Vagina (tissue), 2 donors: ENCODE measurements around the gene LHPP. TPM values are rescaled to one million over a fixed set of nuclear protein-coding genes. Genes with fewer than 3 reads are reported as not detected.

ENCODE experiments used
- DNase-seq, 2 donors: peaks; one replicate each; pipeline ENCODE4 v3.0.0-alpha.2; 2017; ENCODE audit errors: extremely low spot score in 2 of 2
- H3K27ac ChIP-seq: fragments of 200-600 bp; sonication (generic); one replicate; pipeline ENCODE4 v1.5.1; 2019
- H3K27me3 ChIP-seq: fragments of 200-600 bp; sonication (generic); one replicate; pipeline ENCODE4 v1.5.1; 2019
- H3K36me3 ChIP-seq, 2 donors: fragments of 200-600 bp; sonication (generic); one replicate each; pipeline ENCODE4 v1.5.1; 2017 to 2019
- H3K4me1 ChIP-seq: fragments of 200-600 bp; sonication (generic); one replicate; pipeline ENCODE4 v1.5.1; 2019
- H3K4me3 ChIP-seq, 2 donors: fragments of 200-600 bp; sonication (generic); 1 replicate in 1 of 2; 2 replicates in 1 of 2; pipeline ENCODE4 v1.5.1; 2016 to 2019
- H3K9me3 ChIP-seq: fragments of 200-600 bp; sonication (generic); one replicate; pipeline ENCODE4 v1.5.1; 2019
- POLR2A ChIP-seq, 2 donors: fragments of 450-650 bp; IDR thresholded peaks; one replicate each; pipeline ENCODE4 v1.6.1; 2017; ENCODE audit warnings: antibody characterized with exemption in 2 of 2, mild to moderate bottlenecking in 2 of 2, moderate library complexity in 2 of 2
- POLR2AphosphoS5 ChIP-seq, 2 donors: sonication (generic); formaldehyde crosslinking; IDR thresholded peaks; one replicate each; pipeline ENCODE4 v1.9.0; 2017; ENCODE audit warnings: antibody characterized with exemption in 2 of 2, mild to moderate bottlenecking in 2 of 2, low read depth in 1 of 2; ENCODE audit not compliant: insufficient read depth in 1 of 2
- intact Hi-C: fragments of 100-400 bp; cut with DNase I; formaldehyde crosslinking; loops from one replicate; pipeline ENCODE4 v1.15.1; 2023
- total RNA-seq: library from RNA; depleted of rRNA; stranded (reverse); fragments of >200 nt; gene quantifications from one replicate; pipeline ENCODE4 v1.2.3, GENCODE V29; 2016
- TF ChIP-seq, protein P1 (sequence below), 3 experiments: fragments of 450-650 bp in 2 of 3; fragments of 200-600 bp in 1 of 3; sonication (generic) in 1 of 3; IDR thresholded peaks; one replicate each; pipeline ENCODE4 v1.5.1; 2017 to 2019; ENCODE audit warnings: antibody characterized with exemption in 3 of 3, mild to moderate bottlenecking in 2 of 3, moderate library complexity in 2 of 3

LHPP gene
- total RNA-seq, 1 donor from 2014 or later: 20.1 TPM

DNA sequence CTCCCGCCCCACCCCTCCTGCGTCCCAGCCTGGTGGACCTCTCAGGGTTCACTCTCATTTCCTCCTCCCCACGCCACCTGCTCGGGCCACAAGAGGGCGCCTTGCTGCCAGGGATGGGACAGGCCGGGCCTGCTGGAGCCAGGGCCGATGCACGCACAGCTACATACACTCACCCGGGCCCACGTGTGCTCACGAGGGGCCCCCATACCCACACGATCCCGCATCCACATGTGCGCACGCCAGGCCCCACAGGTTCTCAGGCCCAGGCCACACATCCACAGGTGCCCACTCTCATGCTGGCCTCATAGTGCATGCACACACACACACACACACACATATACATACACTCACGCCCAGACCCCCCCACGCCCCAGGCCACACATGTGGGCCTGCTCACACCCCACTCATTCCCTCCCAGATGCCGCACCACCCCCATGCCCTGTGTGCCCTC is 68.6 kb downstream of the LHPP start:
- no peak overlapping the region for H3K27ac ChIP-seq
- intact Hi-C loops: loop anchor here (10.0 kb wide), 1 partner anchor 295 kb away; no protein-coding TSS in a partner anchor
- H3K36me3 ChIP-seq: no peaks in the 10 kb centered on the region
- no peaks in the 10 kb centered on the region for H3K9me3 ChIP-seq
- no peaks in the 10 kb centered on the region for H3K27me3 ChIP-seq
- DNase-seq: no peak
- TF ChIP-seq POLR2AphosphoS5 (IDR thresholded peaks at IDR 0.05; ENCODE audit: insufficient read depth in 1 of 2, low read depth in 1 of 2) (peak in 1 of 2 donors; percentile 40), POLR2A (IDR thresholded peaks at IDR 0.05) (no peak)
- TF ChIP-seq, protein P1, sequence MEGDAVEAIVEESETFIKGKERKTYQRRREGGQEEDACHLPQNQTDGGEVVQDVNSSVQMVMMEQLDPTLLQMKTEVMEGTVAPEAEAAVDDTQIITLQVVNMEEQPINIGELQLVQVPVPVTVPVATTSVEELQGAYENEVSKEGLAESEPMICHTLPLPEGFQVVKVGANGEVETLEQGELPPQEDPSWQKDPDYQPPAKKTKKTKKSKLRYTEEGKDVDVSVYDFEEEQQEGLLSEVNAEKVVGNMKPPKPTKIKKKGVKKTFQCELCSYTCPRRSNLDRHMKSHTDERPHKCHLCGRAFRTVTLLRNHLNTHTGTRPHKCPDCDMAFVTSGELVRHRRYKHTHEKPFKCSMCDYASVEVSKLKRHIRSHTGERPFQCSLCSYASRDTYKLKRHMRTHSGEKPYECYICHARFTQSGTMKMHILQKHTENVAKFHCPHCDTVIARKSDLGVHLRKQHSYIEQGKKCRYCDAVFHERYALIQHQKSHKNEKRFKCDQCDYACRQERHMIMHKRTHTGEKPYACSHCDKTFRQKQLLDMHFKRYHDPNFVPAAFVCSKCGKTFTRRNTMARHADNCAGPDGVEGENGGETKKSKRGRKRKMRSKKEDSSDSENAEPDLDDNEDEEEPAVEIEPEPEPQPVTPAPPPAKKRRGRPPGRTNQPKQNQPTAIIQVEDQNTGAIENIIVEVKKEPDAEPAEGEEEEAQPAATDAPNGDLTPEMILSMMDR (IDR thresholded peaks at IDR 0.05): peak; percentile 43 to 91 (median 82)
- no peak overlapping the region for H3K4me3 ChIP-seq
- peaks cover 19% of the 10 kb centered on the region for H3K4me1 ChIP-seq

DNA sequence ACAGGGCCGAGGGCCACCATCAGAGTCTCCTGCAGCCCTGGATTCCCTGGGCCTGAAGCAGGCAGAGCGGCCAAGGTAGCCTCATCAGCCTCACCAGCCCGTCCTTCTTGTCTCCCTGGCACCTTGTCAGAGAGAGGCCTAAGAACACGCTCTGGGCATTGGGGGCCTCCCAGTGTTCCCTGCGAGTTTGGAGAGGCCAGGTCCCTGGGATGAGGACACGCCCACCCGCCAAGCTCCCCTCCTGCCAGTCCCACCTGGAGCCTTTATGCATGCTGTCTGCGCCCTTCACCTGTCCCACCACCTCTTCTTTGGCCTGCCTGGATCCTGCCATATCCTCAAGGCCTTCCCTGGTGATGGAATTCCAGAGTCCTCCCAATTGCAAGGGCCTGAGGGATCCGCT is 69.2 kb downstream of the LHPP start:
- no peaks in the 10 kb centered on the region for H3K36me3 ChIP-seq
- H3K27ac ChIP-seq: no peak overlapping the region
- no peak overlapping the region for H3K4me3 ChIP-seq
- TF ChIP-seq POLR2A (IDR thresholded peaks at IDR 0.05) (no peak), POLR2AphosphoS5 (IDR thresholded peaks at IDR 0.05; ENCODE audit: insufficient read depth in 1 of 2, low read depth in 1 of 2) (no peak)
- TF ChIP-seq, protein P1 (IDR thresholded peaks at IDR 0.05): no peak
- no peaks in the 10 kb centered on the region for H3K27me3 ChIP-seq
- intact Hi-C loops: loop anchor here (10.0 kb wide), 1 partner anchor 294 kb away; no protein-coding TSS in a partner anchor
- H3K9me3 ChIP-seq: no peaks in the 10 kb centered on the region
- DNase-seq: no peak
- H3K4me1 ChIP-seq: peaks cover 13% of the 10 kb centered on the region

DNA sequence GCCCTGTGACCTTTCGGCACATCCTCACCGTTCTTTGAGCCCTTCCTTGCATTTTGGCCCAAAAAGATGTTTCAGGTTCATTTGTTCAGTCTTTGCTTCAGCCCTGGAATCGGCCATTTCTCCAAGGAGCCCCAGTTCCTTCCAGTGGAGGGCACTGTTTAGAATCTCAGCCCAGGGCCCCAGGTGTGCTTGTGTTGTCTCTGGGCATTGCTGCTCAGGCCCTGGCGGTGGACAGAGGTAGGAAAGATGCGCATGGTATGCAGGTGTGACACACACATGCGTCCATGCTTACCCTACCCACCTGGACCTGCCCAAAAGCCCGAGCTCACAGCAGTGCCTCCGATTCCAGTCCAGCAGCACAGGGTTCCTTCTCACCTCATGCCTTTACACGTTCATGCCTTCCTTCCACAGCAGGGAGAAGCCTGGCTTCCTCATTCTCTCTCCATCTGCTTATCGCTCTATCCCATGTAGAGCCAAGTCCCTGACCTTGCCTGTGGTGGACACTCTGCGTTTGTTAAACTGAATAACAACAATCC is 70.6 kb downstream of the LHPP start:
- H3K4me1 ChIP-seq: peaks cover 10% of the 10 kb centered on the region
- intact Hi-C loops: loop anchor here (10.0 kb wide), 1 partner anchor 293 kb away; no protein-coding TSS in a partner anchor
- no peaks in the 10 kb centered on the region for H3K27me3 ChIP-seq

DNA sequence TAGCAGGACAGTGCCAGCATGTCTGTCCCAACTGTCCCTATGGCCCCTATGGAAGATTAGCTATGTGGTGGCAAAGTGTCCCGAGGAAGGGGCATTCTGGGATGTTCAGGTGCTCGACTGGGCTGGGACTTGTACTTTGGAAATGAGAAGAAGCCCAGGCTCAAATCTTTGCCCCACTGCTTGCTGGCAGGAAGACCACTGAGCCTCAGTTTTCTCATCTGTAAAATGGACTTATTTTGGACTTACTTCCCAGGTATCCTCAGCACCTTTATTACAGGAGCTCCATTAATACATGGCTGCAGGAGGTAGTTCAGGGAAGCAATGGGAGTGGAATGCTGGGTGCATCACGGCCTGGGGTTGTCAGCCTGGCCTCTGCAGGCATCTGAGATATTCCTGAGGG is 71.2 kb downstream of the LHPP start:
- H3K4me3 ChIP-seq: no peak overlapping the region
- peaks cover 10% of the 10 kb centered on the region for H3K4me1 ChIP-seq
- no peaks in the 10 kb centered on the region for H3K27me3 ChIP-seq
- H3K36me3 ChIP-seq: no peaks in the 10 kb centered on the region
- no peak overlapping the region for H3K27ac ChIP-seq
- no peak for DNase-seq
- intact Hi-C loops: loop anchor here (10.0 kb wide), 1 partner anchor 292 kb away; no protein-coding TSS in a partner anchor
- no peaks in the 10 kb centered on the region for H3K9me3 ChIP-seq
- TF ChIP-seq, protein P1 (IDR thresholded peaks at IDR 0.05): no peak
- no peak for TF ChIP-seq POLR2A (IDR thresholded peaks at IDR 0.05)
- no peak for TF ChIP-seq POLR2AphosphoS5 (IDR thresholded peaks at IDR 0.05; ENCODE audit: insufficient read depth in 1 of 2, low read depth in 1 of 2)

More for the DNA sequence above, 70.6 kb downstream of the LHPP start:
- Histone ChIP-seq H3K4me3 (no peak overlapping the region), H3K9me3 (no peaks in the 10 kb centered on the region), H3K27ac (no peak overlapping the region), H3K36me3 (no peaks in the 10 kb centered on the region)
- no peak for DNase-seq
- no peak for TF ChIP-seq POLR2A (IDR thresholded peaks at IDR 0.05)
- TF ChIP-seq, protein P1 (IDR thresholded peaks at IDR 0.05): no peak

DNA sequence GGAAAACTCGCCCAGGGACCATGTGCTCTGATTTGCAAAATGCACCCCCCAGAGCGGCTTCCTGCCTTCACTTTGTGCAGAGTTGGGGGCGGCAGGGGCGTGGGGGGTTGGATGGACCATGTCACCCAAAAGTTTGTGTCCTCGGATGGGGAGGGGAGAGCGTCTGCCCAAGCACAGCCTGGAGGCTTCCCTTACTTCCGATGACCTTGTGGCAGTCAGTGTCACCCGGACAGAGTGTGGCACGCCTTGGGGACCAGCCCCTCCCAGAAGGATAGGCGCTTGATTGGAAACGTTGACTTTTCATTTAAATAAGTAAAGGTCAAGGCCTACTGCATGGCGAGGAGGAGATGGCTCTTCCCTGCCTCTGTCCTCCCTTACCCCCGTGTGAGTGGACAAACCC is 71.6 kb downstream of the LHPP start:
- no peaks in the 10 kb centered on the region for H3K9me3 ChIP-seq
- TF ChIP-seq POLR2A (IDR thresholded peaks at IDR 0.05) (no peak), POLR2AphosphoS5 (IDR thresholded peaks at IDR 0.05; ENCODE audit: insufficient read depth in 1 of 2, low read depth in 1 of 2) (no peak)
- TF ChIP-seq, protein P1 (IDR thresholded peaks at IDR 0.05): no peak
- peaks cover 10% of the 10 kb centered on the region for H3K4me1 ChIP-seq
- intact Hi-C loops: loop anchor here (10.0 kb wide), 1 partner anchor 292 kb away; no protein-coding TSS in a partner anchor
- H3K27ac ChIP-seq: no peak overlapping the region
- no peaks in the 10 kb centered on the region for H3K27me3 ChIP-seq
- H3K36me3 ChIP-seq: no peaks in the 10 kb centered on the region
- DNase-seq: no peak
- no peak overlapping the region for H3K4me3 ChIP-seq
